Measurements from ENCODE around the gene NCAPG2.

The NCAPG2 gene

DNA sequence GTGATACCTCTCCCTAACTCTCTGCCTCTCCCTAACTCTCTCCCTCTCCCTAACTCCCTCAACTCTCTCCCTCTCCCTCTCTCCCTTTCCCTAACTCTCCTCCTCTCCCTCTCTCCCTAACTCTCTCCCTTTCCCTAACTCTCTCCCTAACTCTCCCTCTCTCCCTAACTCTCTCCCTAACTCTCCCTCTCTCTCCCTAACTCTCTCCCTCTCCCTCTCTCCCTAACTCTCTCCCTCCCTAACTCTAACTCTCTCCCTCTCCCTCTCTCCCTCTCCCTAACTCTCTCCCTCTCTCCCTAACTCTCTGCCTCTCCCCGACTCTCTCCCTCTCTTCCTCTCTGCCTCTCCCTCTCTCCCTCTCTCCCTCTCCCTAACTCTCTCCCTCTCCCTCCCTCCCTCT lies 115.0 kb downstream of the NCAPG2 start:
- Histone ChIP-seq H3K27ac (ENCODE audit: insufficient read depth, low read depth, low read length, poor library complexity, severe bottlenecking) (no peak overlapping the region), H3K36me3 (ENCODE audit: control insufficient read depth, insufficient read depth, low read length) (no peaks in the 10 kb centered on the region), H3K4me3 (ENCODE audit: insufficient read depth, low read depth, low read length) (no peak overlapping the region), H3K27me3 (ENCODE audit: control insufficient read depth, insufficient read depth, low read length, poor library complexity, severe bottlenecking) (peaks cover 6% of the 10 kb centered on the region), H3K9me3 (ENCODE audit: control insufficient read depth, low read length) (no peaks in the 10 kb centered on the region), H3K4me1 (ENCODE audit: control insufficient read depth, insufficient read depth, low read length) (no peaks in the 10 kb centered on the region)
- 67 to 70% methylated on average over 1 of the region's 1 CpG for WGBS, 2 experiments

- H3K27ac ChIP-seq (ENCODE audit: insufficient read depth, low read depth, low read length, poor library complexity, severe bottlenecking), result no peak overlapping the region
- no peaks in the 10 kb centered on the region for H3K36me3 ChIP-seq (ENCODE audit: control insufficient read depth, insufficient read depth, low read length)
- 79 to 84% methylated on average over 15 to 16 of the region's 16 CpGs for WGBS, 2 experiments
- no peak overlapping the region for H3K4me3 ChIP-seq (ENCODE audit: insufficient read depth, low read depth, low read length)
- H3K27me3 ChIP-seq (ENCODE audit: control insufficient read depth, insufficient read depth, low read length, poor library complexity, severe bottlenecking), result peaks cover 6% of the 10 kb centered on the region
- no peaks in the 10 kb centered on the region for H3K4me1 ChIP-seq (ENCODE audit: control insufficient read depth, insufficient read depth, low read length)
- H3K9me3 ChIP-seq (ENCODE audit: control insufficient read depth, low read length), result no peaks in the 10 kb centered on the region
These were observed 115.6 kb downstream of the NCAPG2 start for GRCh38 chr7:158588878-158589442.

- peaks cover 6% of the 10 kb centered on the region for H3K27me3 ChIP-seq (ENCODE audit: control insufficient read depth, insufficient read depth, low read length, poor library complexity, severe bottlenecking)
- no peak overlapping the region for H3K27ac ChIP-seq (ENCODE audit: insufficient read depth, low read depth, low read length, poor library complexity, severe bottlenecking)
- WGBS, 2 experiments, result 72 to 75% methylated on average over 63 of the region's 63 CpGs
- no peaks in the 10 kb centered on the region for H3K36me3 ChIP-seq (ENCODE audit: control insufficient read depth, insufficient read depth, low read length)
- H3K4me3 ChIP-seq (ENCODE audit: insufficient read depth, low read depth, low read length), result no peak overlapping the region
- no peaks in the 10 kb centered on the region for H3K4me1 ChIP-seq (ENCODE audit: control insufficient read depth, insufficient read depth, low read length)
- peaks cover 2% of the 10 kb centered on the region for H3K9me3 ChIP-seq (ENCODE audit: control insufficient read depth, low read length)
These were observed 116.3 kb downstream of the NCAPG2 start for GRCh38 chr7:158588085-158588877.

DNA sequence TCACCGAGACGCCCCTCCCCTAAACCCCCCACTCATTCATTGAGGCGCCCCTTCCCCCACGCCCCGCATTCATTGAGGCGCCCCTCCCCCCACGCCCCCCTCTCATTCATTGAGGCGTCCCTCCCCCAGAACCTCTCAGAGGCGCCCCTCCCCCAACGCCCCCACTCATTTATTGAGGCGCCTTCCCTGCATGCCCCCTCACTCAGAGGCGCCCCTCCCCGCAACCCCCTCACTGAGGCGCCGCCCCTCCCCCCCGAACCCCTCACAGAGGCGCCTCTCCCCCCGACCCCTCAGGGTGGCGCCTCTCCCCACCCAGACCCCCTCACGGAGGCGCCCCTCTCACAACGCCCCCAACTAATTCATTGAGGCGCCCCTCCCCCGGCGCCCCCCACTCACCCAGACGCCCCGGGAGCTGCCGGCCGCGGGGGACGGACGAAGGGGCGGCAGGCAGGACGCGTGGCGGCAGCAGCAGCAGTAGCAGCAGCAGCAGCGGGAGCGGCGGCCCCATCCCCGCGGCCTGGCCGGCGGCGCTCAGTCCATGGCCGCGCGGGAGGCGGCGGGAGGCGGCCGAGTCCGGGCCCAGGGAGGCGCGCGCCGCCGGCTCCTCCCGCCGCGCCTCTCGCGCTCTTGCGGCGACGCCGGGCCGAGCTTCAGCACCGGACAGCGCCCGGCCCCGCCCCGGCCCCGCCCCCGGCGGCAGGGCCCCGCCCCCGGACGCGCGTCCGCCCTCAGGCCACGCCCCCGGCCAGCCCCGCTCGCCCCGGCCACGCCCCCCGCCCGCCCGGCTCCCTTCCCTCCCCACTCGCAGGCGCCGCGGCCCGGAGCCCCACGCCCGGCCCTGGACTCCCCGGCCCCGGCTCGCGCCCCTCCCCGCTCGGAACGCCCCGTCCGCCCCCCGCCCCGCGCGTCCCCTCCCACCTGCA lies 117.2 kb downstream of the NCAPG2 start, which contains the start of gene PTPRN2:
Gene PTPRN2 (minus strand): TSS at position 662 of the 923 bp plus-strand sequence.
- no peak within 1 kb of the TSS for H3K27ac ChIP-seq (ENCODE audit: insufficient read depth, low read depth, low read length, poor library complexity, severe bottlenecking)
- H3K9me3 ChIP-seq (ENCODE audit: control insufficient read depth, low read length), result peaks cover 2% of the 10 kb centered on the region
- WGBS, 2 experiments, result 61 to 67% methylated on average over 85 to 98 of the region's 110 CpGs
- no peaks in the 10 kb centered on the region for H3K36me3 ChIP-seq (ENCODE audit: control insufficient read depth, insufficient read depth, low read length)
- peaks cover 6% of the 10 kb centered on the region for H3K27me3 ChIP-seq (ENCODE audit: control insufficient read depth, insufficient read depth, low read length, poor library complexity, severe bottlenecking)
- H3K4me3 ChIP-seq (ENCODE audit: insufficient read depth, low read depth, low read length), result no peak within 1 kb of the TSS
- no peaks in the 10 kb centered on the region for H3K4me1 ChIP-seq (ENCODE audit: control insufficient read depth, insufficient read depth, low read length)

DNA sequence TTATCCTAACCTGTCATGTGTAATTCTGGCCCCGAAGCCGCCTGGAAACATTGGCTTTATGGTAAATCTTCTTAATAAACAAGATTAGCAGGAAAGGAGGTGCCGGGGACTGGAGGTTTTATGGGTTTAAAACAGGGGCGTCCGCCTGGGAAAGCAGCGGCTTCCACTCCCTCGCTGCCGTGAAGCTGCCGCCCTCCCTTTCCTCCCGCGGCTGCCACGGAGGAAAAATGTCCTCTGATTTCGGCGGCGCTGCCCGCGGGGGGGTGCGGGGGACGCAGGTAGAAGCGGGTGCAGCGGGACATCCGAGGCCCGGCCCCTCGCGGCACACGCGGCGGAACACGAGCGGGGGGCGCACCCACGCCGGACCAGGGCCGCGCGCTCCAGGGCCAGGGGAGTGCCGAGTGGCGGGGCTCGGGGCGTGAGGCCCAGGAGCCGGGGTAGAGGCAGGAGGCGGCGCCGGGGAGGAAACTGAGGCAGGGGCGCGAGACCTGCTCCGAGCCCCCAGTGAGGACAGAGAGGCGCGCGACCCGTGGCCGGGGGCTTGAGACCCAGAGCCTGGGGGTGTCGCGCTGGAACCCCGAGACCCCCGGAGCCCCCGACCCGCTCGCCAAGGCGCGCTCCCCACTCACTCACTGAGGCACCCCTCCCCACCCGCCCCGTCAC lies 118.0 kb downstream of the NCAPG2 start:
- no peaks in the 10 kb centered on the region for H3K4me1 ChIP-seq (ENCODE audit: control insufficient read depth, insufficient read depth, low read length)
- peaks cover 6% of the 10 kb centered on the region for H3K27me3 ChIP-seq (ENCODE audit: control insufficient read depth, insufficient read depth, low read length, poor library complexity, severe bottlenecking)
- WGBS, 2 experiments, result 82 to 84% methylated on average over 61 of the region's 63 CpGs
- peaks cover 2% of the 10 kb centered on the region for H3K9me3 ChIP-seq (ENCODE audit: control insufficient read depth, low read length)
- no peaks in the 10 kb centered on the region for H3K36me3 ChIP-seq (ENCODE audit: control insufficient read depth, insufficient read depth, low read length)
- H3K27ac ChIP-seq (ENCODE audit: insufficient read depth, low read depth, low read length, poor library complexity, severe bottlenecking), result no peak overlapping the region
- no peak overlapping the region for H3K4me3 ChIP-seq (ENCODE audit: insufficient read depth, low read depth, low read length)

DNA sequence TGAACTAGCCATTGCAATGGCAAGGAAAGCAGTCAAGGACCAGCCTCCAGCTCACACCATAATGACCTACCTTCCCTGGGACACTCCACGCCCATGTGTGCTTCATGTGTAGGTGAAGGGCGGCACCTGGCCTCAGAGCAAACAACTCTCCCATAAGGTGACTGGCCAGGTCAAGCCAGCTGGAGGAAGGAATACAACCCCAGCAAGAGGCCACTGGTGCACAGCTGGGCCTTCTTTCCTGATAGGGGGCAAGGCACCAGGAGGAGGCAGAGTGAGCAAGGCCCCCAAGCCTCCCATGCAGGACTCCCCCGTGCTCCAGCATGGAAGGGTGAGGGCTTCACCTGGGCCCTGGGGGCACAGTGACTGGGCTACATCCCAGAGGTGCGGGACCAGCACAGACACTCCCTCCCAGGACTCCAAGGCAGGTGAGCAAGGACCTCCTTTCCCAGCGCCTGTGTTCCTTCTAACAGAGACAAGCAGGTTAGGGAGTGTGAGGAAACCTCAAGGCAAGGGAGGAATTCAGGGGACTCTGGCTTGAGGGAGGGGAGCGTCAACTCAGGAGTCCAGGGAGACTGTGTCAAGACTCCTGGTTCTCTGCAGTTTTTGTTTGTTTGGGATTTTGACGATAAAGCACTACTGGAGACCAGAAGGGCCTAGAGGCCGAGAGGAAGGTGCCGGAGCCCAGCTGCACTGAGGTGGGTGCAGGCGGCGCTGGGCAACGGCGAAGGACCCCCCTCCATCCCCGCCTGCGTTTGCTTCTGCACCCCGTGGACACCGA lies 118.7 kb downstream of the NCAPG2 start:
- H3K27ac ChIP-seq (ENCODE audit: insufficient read depth, low read depth, low read length, poor library complexity, severe bottlenecking), result no peak overlapping the region
- no peaks in the 10 kb centered on the region for H3K4me1 ChIP-seq (ENCODE audit: control insufficient read depth, insufficient read depth, low read length)
- no peaks in the 10 kb centered on the region for H3K36me3 ChIP-seq (ENCODE audit: control insufficient read depth, insufficient read depth, low read length)
- 83 to 85% methylated on average over 17 of the region's 17 CpGs for WGBS, 2 experiments
- no peak overlapping the region for H3K4me3 ChIP-seq (ENCODE audit: insufficient read depth, low read depth, low read length)
- peaks cover 2% of the 10 kb centered on the region for H3K9me3 ChIP-seq (ENCODE audit: control insufficient read depth, low read length)
- H3K27me3 ChIP-seq (ENCODE audit: control insufficient read depth, insufficient read depth, low read length, poor library complexity, severe bottlenecking), result peaks cover 6% of the 10 kb centered on the region

DNA sequence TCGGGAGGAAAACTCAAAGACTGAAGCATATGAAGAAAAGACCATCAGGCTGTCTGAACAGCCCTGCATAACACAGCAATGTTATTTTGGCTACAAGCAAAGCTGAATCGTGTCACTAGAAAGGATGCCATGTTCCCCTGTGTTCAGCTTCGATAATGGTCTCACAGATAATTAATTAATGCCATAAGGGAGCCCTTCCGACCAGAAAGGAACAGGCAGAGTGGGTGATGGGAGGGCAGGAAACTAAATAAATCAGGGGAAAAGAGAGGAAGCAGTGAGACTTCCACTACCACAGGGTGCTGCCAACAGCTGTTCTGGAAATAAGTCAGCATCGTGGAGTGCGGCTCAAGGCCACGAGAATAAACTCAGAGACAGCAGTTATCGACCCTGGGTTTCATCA lies 120.2 kb downstream of the NCAPG2 start:
- Histone ChIP-seq H3K9me3 (ENCODE audit: control insufficient read depth, low read length) (peaks cover 7% of the 10 kb centered on the region), H3K27ac (ENCODE audit: insufficient read depth, low read depth, low read length, poor library complexity, severe bottlenecking) (no peak overlapping the region), H3K4me3 (ENCODE audit: insufficient read depth, low read depth, low read length) (no peak overlapping the region), H3K36me3 (ENCODE audit: control insufficient read depth, insufficient read depth, low read length) (no peaks in the 10 kb centered on the region), H3K4me1 (ENCODE audit: control insufficient read depth, insufficient read depth, low read length) (no peaks in the 10 kb centered on the region), H3K27me3 (ENCODE audit: control insufficient read depth, insufficient read depth, low read length, poor library complexity, severe bottlenecking) (peaks cover 6% of the 10 kb centered on the region)
- 66 to 76% methylated on average over 8 of the region's 8 CpGs for WGBS, 2 experiments

DNA sequence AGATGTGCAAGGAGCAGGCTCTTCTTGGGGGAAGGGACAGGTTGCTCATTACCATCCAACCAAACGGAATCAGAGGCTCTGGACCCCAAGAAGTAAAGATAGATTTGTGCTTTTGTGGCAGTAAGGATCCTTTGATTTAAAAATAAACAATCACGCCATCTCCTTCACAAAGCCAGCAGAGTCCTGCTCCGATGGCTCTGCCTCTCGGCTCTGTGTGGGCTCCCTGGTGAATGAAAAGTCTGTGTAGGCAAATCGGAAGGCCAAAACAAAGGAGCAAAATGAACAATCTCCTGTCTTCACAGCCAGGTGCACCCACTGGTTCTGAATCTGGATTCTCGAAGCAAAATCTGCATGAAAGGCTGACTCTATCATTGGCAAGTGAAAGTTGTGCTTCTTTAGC lies 120.8 kb downstream of the NCAPG2 start:
- Histone ChIP-seq H3K27me3 (ENCODE audit: control insufficient read depth, insufficient read depth, low read length, poor library complexity, severe bottlenecking) (peaks cover 6% of the 10 kb centered on the region), H3K4me3 (ENCODE audit: insufficient read depth, low read depth, low read length) (no peak overlapping the region), H3K36me3 (ENCODE audit: control insufficient read depth, insufficient read depth, low read length) (no peaks in the 10 kb centered on the region), H3K27ac (ENCODE audit: insufficient read depth, low read depth, low read length, poor library complexity, severe bottlenecking) (no peak overlapping the region), H3K4me1 (ENCODE audit: control insufficient read depth, insufficient read depth, low read length) (no peaks in the 10 kb centered on the region), H3K9me3 (ENCODE audit: control insufficient read depth, low read length) (peaks cover 7% of the 10 kb centered on the region)
- WGBS, 2 experiments, result 63 to 85% methylated on average over 5 to 6 of the region's 6 CpGs

- Histone ChIP-seq H3K9me3 (ENCODE audit: control insufficient read depth, low read length) (peaks cover 7% of the 10 kb centered on the region), H3K27ac (ENCODE audit: insufficient read depth, low read depth, low read length, poor library complexity, severe bottlenecking) (no peak overlapping the region), H3K4me3 (ENCODE audit: insufficient read depth, low read depth, low read length) (no peak overlapping the region), H3K27me3 (ENCODE audit: control insufficient read depth, insufficient read depth, low read length, poor library complexity, severe bottlenecking) (peaks cover 1% of the 10 kb centered on the region), H3K4me1 (ENCODE audit: control insufficient read depth, insufficient read depth, low read length) (no peaks in the 10 kb centered on the region), H3K36me3 (ENCODE audit: control insufficient read depth, insufficient read depth, low read length) (no peaks in the 10 kb centered on the region)
- 74 to 79% methylated on average over 5 of the region's 5 CpGs for WGBS, 2 experiments
These were observed 121.5 kb downstream of the NCAPG2 start for GRCh38 chr7:158583143-158583542.
